H1 (cell line): ENCODE results near the gene RIN1. TPM values are rescaled to one million over a fixed set of nuclear protein-coding genes. Genes with fewer than 3 reads are reported as not detected.

ENCODE experiments used
- CTCF ChIA-PET: fragments of 300-600 bp; sonication (Branson Sonifier 250); formaldehyde crosslinking; loops from one replicate; lab custom pipeline; 2021; ENCODE audit not compliant: partially characterized antibody; lab: Charles Lee
- POLR2A ChIA-PET: fragments of 300-600 bp; sonication (Branson Sonifier 250); formaldehyde crosslinking; loops from one replicate; lab custom pipeline; 2021; ENCODE audit warnings: inconsistent platforms; ENCODE audit not compliant: partially characterized antibody; lab: Charles Lee
- DNase-seq, 2 experiments: peaks; one replicate each; pipeline versions ENCODE4 v3.0.0 to v3.0.0-alpha.2; 2010 to 2022; ENCODE audit warnings: low spot score in 2 of 2, low read depth in 1 of 2, mixed read lengths in 1 of 2
- FAIRE-seq: peaks from 2 replicates; lab custom pipeline; 2011; peaks lifted over from hg19 to GRCh38; lab: Jason Lieb, UNC
- H2AFZ ChIP-seq: 2 replicates; pipeline ENCODE4 v1.8.1; 2012; ENCODE audit warnings: low read length, inconsistent platforms
- H2AK5ac ChIP-seq: 2 replicates; pipeline ENCODE4 v1.6.1; 2013; ENCODE audit warnings: low read depth, low read length
- H2BK120ac ChIP-seq: replicated peaks from 2 replicates; pipeline ENCODE3; 2013; ENCODE audit warnings: low read depth, low read length, inconsistent platforms
- H2BK12ac ChIP-seq: 2 replicates; pipeline ENCODE4 v1.6.1; 2013; ENCODE audit warnings: low read depth, low read length
- H2BK15ac ChIP-seq: 2 replicates; pipeline ENCODE4 v1.6.1; 2013; ENCODE audit warnings: low read length
- H2BK20ac ChIP-seq: 2 replicates; pipeline ENCODE4 v1.6.1; 2013; ENCODE audit warnings: low read length
- H2BK5ac ChIP-seq: 2 replicates; pipeline ENCODE4 v1.6.1; 2013; ENCODE audit warnings: low read depth, low read length
- H3K14ac ChIP-seq: 2 replicates; pipeline ENCODE4 v1.6.1; 2013; ENCODE audit warnings: inconsistent platforms; ENCODE audit not compliant: insufficient read length
- H3K18ac ChIP-seq: 2 replicates; pipeline ENCODE4 v1.6.1; 2013; ENCODE audit warnings: low read length; ENCODE audit errors: extremely low read depth
- H3K23ac ChIP-seq: 2 replicates; pipeline ENCODE4 v1.6.1; 2013; ENCODE audit warnings: inconsistent platforms; ENCODE audit not compliant: insufficient read length
- H3K23me2 ChIP-seq: 2 replicates; pipeline ENCODE4 v1.6.1; 2013; ENCODE audit warnings: low read depth, low read length
- H3K27ac ChIP-seq: 2 replicates; pipeline ENCODE4 v1.6.1; 2011; ENCODE audit warnings: low read depth, low read length, inconsistent platforms
- H3K27me3 ChIP-seq, 4 experiments: replicated peaks in 1 of 4; 1 replicate in 1 of 4; 2 replicates in 3 of 4; pipeline versions ENCODE4 v1.6.1 to v1.8.1; 2011 to 2013; ENCODE audit warnings: low read length in 3 of 4, mild to moderate bottlenecking in 3 of 4, inconsistent platforms in 2 of 4, mixed read lengths in 2 of 4, moderate library complexity in 1 of 4; ENCODE audit not compliant: control insufficient read depth in 3 of 4, insufficient read depth in 3 of 4; ENCODE audit errors: extremely low read depth in 1 of 4
- H3K36me3 ChIP-seq, 4 experiments: 2 replicates each; pipeline versions ENCODE4 v1.6.1 to v1.8.1; 2011 to 2013; ENCODE audit warnings: mild to moderate bottlenecking in 4 of 4, low read length in 3 of 4, moderate library complexity in 2 of 4, control low read depth in 1 of 4, inconsistent platforms in 1 of 4; ENCODE audit not compliant: insufficient read depth in 4 of 4, control insufficient read depth in 2 of 4
- H3K4ac ChIP-seq: replicated peaks from 2 replicates; pipeline ENCODE3; 2013; ENCODE audit warnings: low read length, low read depth, mixed read lengths, inconsistent platforms; ENCODE audit not compliant: insufficient read length
- H3K4me1 ChIP-seq, 4 experiments: replicated peaks in 1 of 4; 1 replicate in 1 of 4; 2 replicates in 3 of 4; pipeline versions ENCODE4 v1.6.1 to v1.8.1; 2011 to 2013; ENCODE audit warnings: low read length in 3 of 4, inconsistent platforms in 2 of 4, mixed read lengths in 1 of 4; ENCODE audit not compliant: insufficient read depth in 4 of 4, control insufficient read depth in 3 of 4
- H3K4me2 ChIP-seq, 2 experiments: 2 replicates each; pipeline versions ENCODE4 v1.6.1 to v1.8.1; 2011 to 2013; ENCODE audit warnings: low read depth in 2 of 2, low read length in 2 of 2, control low read depth in 1 of 2, inconsistent platforms in 1 of 2, mild to moderate bottlenecking in 1 of 2; ENCODE audit not compliant: insufficient read depth in 1 of 2
- H3K4me3 ChIP-seq, 4 experiments: fragments of 200-600, 300-600 bp in 1 of 4; sonication (generic), shearing (Covaris generic), sonication (Bioruptor Twin) in 1 of 4; 2 replicates each; pipeline versions ENCODE4 v1.5.1 to v1.8.1; 2011 to 2016; ENCODE audit warnings: low read length in 4 of 4, low read depth in 3 of 4, control low read depth in 2 of 4, inconsistent platforms in 2 of 4, mild to moderate bottlenecking in 2 of 4, mixed read lengths in 1 of 4, moderate library complexity in 1 of 4; ENCODE audit not compliant: insufficient read depth in 2 of 4; ENCODE audit errors: extremely low read depth in 1 of 4
- H3K56ac ChIP-seq: replicated peaks from 2 replicates; pipeline ENCODE3; 2013; ENCODE audit warnings: low read depth, mild to moderate bottlenecking, mixed read lengths, low read length, inconsistent platforms; ENCODE audit not compliant: insufficient read length
- H3K79me1 ChIP-seq: 2 replicates; pipeline ENCODE4 v1.6.1; 2013; ENCODE audit warnings: low read depth, low read length, control low read depth
- H3K79me2 ChIP-seq, 2 experiments: 2 replicates each; pipeline versions ENCODE4 v1.6.1 to v1.8.1; 2012 to 2013; ENCODE audit warnings: low read length in 2 of 2, mild to moderate bottlenecking in 2 of 2, inconsistent platforms in 1 of 2; ENCODE audit not compliant: insufficient read depth in 2 of 2, control insufficient read depth in 1 of 2
- H3K9ac ChIP-seq, 4 experiments: replicated peaks in 1 of 4; 1 replicate in 1 of 4; 2 replicates in 3 of 4; pipeline versions ENCODE4 v1.6.1 to v1.8.1; 2011 to 2013; ENCODE audit warnings: low read depth in 3 of 4, low read length in 3 of 4, control low read depth in 2 of 4, mild to moderate bottlenecking in 2 of 4, moderate library complexity in 2 of 4, inconsistent platforms in 1 of 4; ENCODE audit errors: extremely low read depth in 1 of 4
- H3K9me3 ChIP-seq, 2 experiments: 2 replicates each; pipeline versions ENCODE4 v1.6.1 to v1.8.1; 2012 to 2013; ENCODE audit warnings: mild to moderate bottlenecking in 2 of 2, moderate library complexity in 2 of 2, control low read depth in 1 of 2, inconsistent platforms in 1 of 2, low read depth in 1 of 2, low read length in 1 of 2, mixed read lengths in 1 of 2; ENCODE audit not compliant: insufficient read depth in 2 of 2
- H4K20me1 ChIP-seq, 2 experiments: replicated peaks in 1 of 2; 2 replicates each; pipeline versions ENCODE3 to v1.8.1; 2011 to 2013; ENCODE audit warnings: inconsistent platforms in 2 of 2, low read length in 2 of 2, mild to moderate bottlenecking in 1 of 2; ENCODE audit not compliant: insufficient read depth in 2 of 2, control insufficient read depth in 1 of 2
- H4K5ac ChIP-seq: 2 replicates; pipeline ENCODE4 v1.6.1; 2013; ENCODE audit warnings: low read length, low read depth, mixed read lengths, inconsistent platforms; ENCODE audit not compliant: insufficient read length
- H4K8ac ChIP-seq: 2 replicates; pipeline ENCODE4 v1.8.0; 2013; ENCODE audit warnings: mild to moderate bottlenecking, moderate library complexity, low read length, inconsistent platforms; ENCODE audit not compliant: insufficient read depth; ENCODE audit errors: extremely low read depth
- H4K91ac ChIP-seq: replicated peaks from 2 replicates; pipeline ENCODE3; 2013; ENCODE audit warnings: low read length, mixed read lengths, inconsistent platforms; ENCODE audit not compliant: insufficient read length
- EP300 ChIP-seq, 2 experiments: IDR thresholded peaks; 1 replicate in 1 of 2; 2 replicates in 1 of 2; pipeline ENCODE4 v1.6.1; 2011 to 2012; ENCODE audit warnings: low read depth in 2 of 2, low read length in 2 of 2, mild to moderate bottlenecking in 2 of 2, borderline replicate concordance in 1 of 2, inconsistent platforms in 1 of 2, moderate library complexity in 1 of 2
- TCF12 ChIP-seq: IDR thresholded peaks from 2 replicates; pipeline ENCODE4 v1.6.1; 2011; ENCODE audit warnings: low read depth, mild to moderate bottlenecking, low read length
- WGBS, 2 experiments: shearing (Covaris generic) in 1 of 2; methylation state at CpG; one replicate each; pipeline versions ENCODE4 v1.1.6 to v1.1.7; 2013 to 2015; ENCODE audit warnings: low lambda C conversion rate in 2 of 2, mixed read lengths in 2 of 2, inconsistent platforms in 1 of 2, low coverage in 1 of 2, missing lambda C conversion rate in 1 of 2; ENCODE audit not compliant: insufficient replicate concordance in 2 of 2, insufficient coverage in 1 of 2, insufficient read length in 1 of 2; ENCODE audit errors: extremely low coverage in 1 of 2, missing lambda C conversion rate in 1 of 2; 5-methylcytosine and 5-hydroxymethylcytosine counted together
- polyA plus RNA-seq, 7 experiments: library from polyadenylated mRNA; depleted of rRNA in 3 of 7; stranded (reverse) in 5 of 7; unstranded in 2 of 7; fragments of >200 nt in 5 of 7; fragments of 200-250 nt in 2 of 7; gene quantifications; 1 replicate in 5 of 7; 2 replicates in 1 of 7; 4 replicates in 1 of 7; pipeline versions ENCODE4 v1.2.1 to v1.2.3, GENCODE V29; 2011 to 2013; ENCODE audit warnings: missing spikeins in 2 of 7, mixed read lengths in 2 of 7
- total RNA-seq: library from RNA; stranded (reverse); fragmentation: NEBNext Ultra II Directional; extraction: Animal tissue kit (Norgen Biotek cat#: 25700); gene quantifications from 2 replicates; pipeline ENCODE4 v1.2.1, GENCODE V29; 2021

The RIN1 gene
- total and polyA plus RNA-seq, 2 of the 8 experiments (the other 6 are each of a cell fraction or from before 2014, with no cell fraction given): 2.5 to 5.4 TPM

DNA sequence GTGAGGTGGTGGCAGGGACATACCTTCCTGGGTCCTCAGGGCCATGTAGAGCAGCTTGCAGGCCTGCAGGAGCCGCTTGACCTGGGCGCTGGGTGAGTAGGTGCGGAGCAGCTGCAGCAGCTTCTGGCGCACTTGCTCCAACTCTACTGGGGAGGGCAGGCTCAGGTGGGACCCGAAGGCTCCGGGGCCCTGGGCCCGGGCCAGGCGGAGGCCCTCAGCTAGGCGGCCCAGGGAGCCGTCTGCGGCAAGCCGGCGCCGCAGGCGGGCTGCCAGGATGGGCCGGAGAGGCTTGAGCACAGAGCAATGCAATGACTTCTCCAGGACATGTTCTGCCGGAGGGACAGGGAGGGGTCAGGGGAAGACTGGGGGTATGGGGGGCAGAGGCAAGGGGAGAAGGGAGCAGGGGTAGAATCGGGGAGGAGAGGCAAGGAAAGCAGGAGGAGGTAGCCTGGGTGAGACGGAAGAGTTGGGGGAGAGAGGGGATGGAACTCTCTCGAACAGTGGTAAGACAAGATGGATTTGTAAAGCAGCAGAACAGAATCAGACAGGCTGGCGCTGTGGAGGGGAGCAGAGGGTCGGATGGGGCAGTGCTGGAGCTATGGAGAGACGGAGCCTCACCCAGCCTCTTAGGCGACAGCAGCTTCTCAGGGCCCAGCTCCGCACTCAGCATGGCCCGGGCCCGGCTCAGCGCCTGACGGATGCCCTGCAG, 2.2 kb downstream of the RIN1 start:
- Histone ChIP-seq H3K23me2 (no peaks in the 10 kb centered on the region; the same call in 1 of the 2 replicates), H3K14ac (no peak overlapping the region), H2BK12ac (no peak overlapping the region), H3K4ac (no peak overlapping the region), H4K91ac (no peak overlapping the region), H3K56ac (no peak overlapping the region), H3K79me2 (no peaks in the 10 kb centered on the region), H3K4me2 (no peak overlapping the region), H2BK20ac (no peak overlapping the region), H4K5ac (no peak overlapping the region), H3K4me3 (no peak overlapping the region), H2AFZ (no peak overlapping the region), H3K36me3 (no peaks in the 10 kb centered on the region; a peak in 1 of 8 replicates), H4K20me1 (no peaks in the 10 kb centered on the region), H3K9ac (no peak overlapping the region), H3K27me3 (no peaks in the 10 kb centered on the region; a peak in 2 of 7 replicates), H3K79me1 (no peaks in the 10 kb centered on the region), H3K9me3 (no peaks in the 10 kb centered on the region), H2BK5ac (no peak overlapping the region), H3K18ac (no peak overlapping the region), H3K23ac (no peak overlapping the region), H2BK15ac (no peak overlapping the region), H2AK5ac (no peak overlapping the region), H3K27ac (no peak overlapping the region), H3K4me1 (peaks cover 0 to 20% (median 14%) of the 10 kb centered on the region in 4 experiments; a peak in 6 of 7 replicates), H4K8ac (0 out of 2 replicates have a peak overlapping the region, but pooled peaks have one; percentile 60), H2BK120ac (no peak overlapping the region)
- POLR2A ChIA-PET: interaction anchor here (0.6 to 8.5 kb wide), 8 partner anchors 12 to 534 kb away, joined by 3 to 61 read pairs (median 7); partner anchors contain the start of genes B4GAT1, BRMS1 and CD248
- FAIRE-seq (no peak), DNase-seq (no peak)
- WGBS, 2 experiments: 88% methylated on average over 26 of the region's 29 CpGs; no CpG with 5 or more reads in 1 of the 2 experiments
- TF ChIP-seq TCF12 (no peak), EP300 (IDR thresholded peaks at IDR 0.05; ENCODE audit: borderline replicate concordance in 1 of 2, low read depth in 2 of 2, low read length in 2 of 2) (no peak)
- CTCF ChIA-PET: interaction anchor here (1.6 to 8.7 kb wide), 9 partner anchors 11 to 56 kb away, joined by 5 to 242 read pairs (median 11); partner anchors contain the start of genes BRMS1 and CD248
